A549 (cell line): ENCODE data around the gene ATG16L1.

ENCODE experiments used
- BHLHE40 ChIP-seq: IDR thresholded peaks from 2 replicates; pipeline ENCODE4 v1.6.1; 2012; ENCODE audit warnings: low read depth, low read length, inconsistent platforms
- CTCF ChIP-seq: fragments of >200 bp; sonication (Bioruptor Twin); formaldehyde crosslinking; IDR thresholded peaks from 3 replicates; pipeline ENCODE4 v1.5.1; 2016
- JUN ChIP-seq, 2 experiments: fragments of >200 bp; sonication (Bioruptor Twin); formaldehyde crosslinking; IDR thresholded peaks; 2 replicates in 1 of 2; 3 replicates in 1 of 2; pipeline ENCODE4 v1.6.1; 2016 to 2017
- MAX ChIP-seq: IDR thresholded peaks from 2 replicates; pipeline ENCODE4 v1.6.1; 2012
- MAZ ChIP-seq: fragments of 150-350 bp; IDR thresholded peaks from 2 replicates; pipeline ENCODE4 v1.6.1; 2014; ENCODE audit warnings: antibody characterized with exemption, low read depth, low read length, borderline replicate concordance
- MYC ChIP-seq: IDR thresholded peaks from 2 replicates; pipeline ENCODE4 v1.6.1; 2012; ENCODE audit warnings: mild to moderate bottlenecking, inconsistent platforms, low read length, improper control_type of control experiment, borderline replicate concordance
- POLR2A ChIP-seq: IDR thresholded peaks from 2 replicates; pipeline ENCODE4 v1.6.1; 2012; ENCODE audit warnings: mild to moderate bottlenecking, low read length
- RCOR1 ChIP-seq: fragments of 150-350 bp; IDR thresholded peaks from 2 replicates; pipeline ENCODE4 v1.6.1; 2014; ENCODE audit warnings: antibody characterized with exemption, low read length, low read depth
- USF2 ChIP-seq: fragments of 450-650 bp; IDR thresholded peaks from 2 replicates; pipeline ENCODE4 v1.6.1; 2014; ENCODE audit warnings: antibody characterized with exemption

- TF ChIP-seq CTCF: no peak
- TF ChIP-seq JUN (IDR thresholded peaks at IDR 0.05): no peak
- no peak for TF ChIP-seq MAZ
- no peak for TF ChIP-seq MAX
- TF ChIP-seq RCOR1: no peak
- no peak for TF ChIP-seq POLR2A
- no peak for TF ChIP-seq MYC
- TF ChIP-seq BHLHE40: no peak
- TF ChIP-seq USF2: no peak
These were observed 30.1 kb downstream of the ATG16L1 start for GRCh38 chr2:233281553-233281952.
